ENCODE data around the gene PLXNA4.
A peak's percentile ranks its signal among the peaks of the same experiment; 100 is the strongest.

PLXNA4 gene

DNA sequence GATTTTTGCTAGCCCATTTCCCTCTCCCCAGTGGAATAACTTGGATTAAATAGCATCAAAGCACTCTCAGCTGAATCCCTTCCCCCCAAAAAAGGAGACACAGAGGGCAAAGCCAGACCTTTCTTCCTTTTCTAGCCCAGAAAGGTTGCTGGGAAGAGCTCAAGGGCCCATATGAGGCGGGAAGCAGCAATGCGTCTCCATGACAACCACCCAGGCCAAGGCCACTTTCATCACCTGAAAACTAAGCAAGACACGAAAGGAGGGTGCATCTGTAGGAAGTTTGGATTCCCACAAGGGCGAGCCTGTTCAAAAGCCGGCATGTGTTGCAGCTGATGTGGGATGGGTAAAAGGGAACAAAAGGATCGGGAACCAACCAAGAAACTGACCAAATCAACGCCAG is 229.1 kb downstream of the PLXNA4 start:
- FAIRE-seq, result no peak

DNA sequence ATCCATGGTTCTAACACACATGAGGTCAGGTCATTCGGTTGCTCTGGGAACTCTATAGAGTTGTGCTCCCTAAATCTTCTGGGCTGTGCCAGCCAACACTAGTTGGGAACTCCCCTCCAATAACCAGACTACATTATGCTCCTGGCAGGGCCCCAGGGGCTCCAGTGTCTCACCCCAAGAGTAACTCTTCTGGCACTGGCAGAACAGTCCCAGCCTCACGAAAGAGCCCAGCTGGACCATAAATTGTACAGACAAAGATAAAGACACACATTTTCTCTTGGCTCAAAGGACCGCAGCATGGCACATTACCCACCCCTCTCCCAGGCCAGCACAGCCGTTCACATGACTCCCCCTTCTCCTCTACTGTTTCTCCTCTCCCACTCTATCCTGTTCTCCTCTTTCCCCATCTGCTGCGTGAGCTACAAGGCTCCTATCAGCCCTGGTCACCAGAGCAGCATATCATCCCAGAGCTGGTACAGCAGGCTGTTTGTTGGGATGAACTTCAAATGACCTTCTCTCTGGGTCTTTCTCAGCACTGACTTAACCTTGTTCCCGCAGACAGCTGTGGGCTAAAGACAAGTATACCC is 230.6 kb downstream of the PLXNA4 start:
- FAIRE-seq, result no peak

GRCh38 chr7:132345030-132345429 is 231.2 kb downstream of the PLXNA4 start:
- FAIRE-seq, result no peak

- FAIRE-seq, result no peak
Observed at GRCh38 chr7:132343199-132343598, 233.1 kb downstream of the PLXNA4 start.

DNA sequence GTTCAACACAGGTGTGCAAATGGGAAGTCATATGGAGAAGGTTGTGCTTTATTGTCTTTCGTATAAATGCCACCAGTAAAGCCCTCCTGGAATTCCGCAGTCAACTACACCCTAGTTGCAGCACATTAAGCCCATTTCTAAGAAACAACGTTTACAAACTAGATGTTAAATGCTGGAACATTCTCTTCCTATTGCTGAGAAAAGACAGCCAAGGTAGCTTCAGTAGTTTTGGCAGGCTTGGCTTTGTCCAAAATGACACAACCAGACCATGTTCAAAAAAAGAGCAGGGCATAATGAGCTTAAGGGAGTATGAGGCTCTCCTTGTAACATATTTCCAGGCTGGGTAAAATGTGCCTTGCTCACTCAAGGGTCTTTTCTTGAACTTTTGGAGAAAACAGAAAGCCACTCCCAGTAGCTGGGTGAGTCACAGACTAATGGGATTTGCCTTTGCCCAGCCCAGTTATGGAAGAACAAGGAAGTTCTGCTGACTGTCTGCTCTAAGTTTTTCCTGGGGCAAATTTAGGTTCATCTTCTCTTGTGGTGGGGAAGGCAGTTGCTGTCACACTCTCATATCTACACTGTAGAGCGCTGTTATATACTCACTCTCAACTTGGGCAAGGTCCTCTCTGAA is 238.7 kb downstream of the PLXNA4 start:
- FAIRE-seq, result no peak

GRCh38 chr7:132336797-132337196 is 239.5 kb downstream of the PLXNA4 start:
- FAIRE-seq, result no peak

- FAIRE-seq, result no peak
Observed at GRCh38 chr7:132333301-132333700, 243.0 kb downstream of the PLXNA4 start.

DNA sequence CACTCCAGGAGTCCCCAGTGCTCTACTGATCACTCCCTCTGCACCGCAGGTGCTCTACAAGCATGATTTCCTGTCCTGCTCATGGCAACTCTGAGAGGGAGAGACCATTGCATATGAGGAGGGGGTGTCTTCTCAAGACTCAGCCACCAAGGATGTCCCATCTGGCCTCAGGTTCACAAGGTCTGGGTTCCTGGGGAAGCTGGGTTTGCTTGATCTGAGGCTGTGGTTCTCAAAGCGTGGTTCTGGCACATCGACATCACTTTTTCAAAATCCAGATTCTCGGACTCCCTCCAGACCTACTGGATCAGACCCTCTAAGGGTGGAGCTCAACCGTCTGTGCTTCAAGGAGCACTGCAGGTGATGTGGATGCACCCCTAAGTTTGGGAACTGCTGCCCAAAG is 247.5 kb downstream of the PLXNA4 start:
- FAIRE-seq, result no peak

- no peak for FAIRE-seq
Observed at GRCh38 chr7:132328047-132328620, 248.1 kb downstream of the PLXNA4 start.

DNA sequence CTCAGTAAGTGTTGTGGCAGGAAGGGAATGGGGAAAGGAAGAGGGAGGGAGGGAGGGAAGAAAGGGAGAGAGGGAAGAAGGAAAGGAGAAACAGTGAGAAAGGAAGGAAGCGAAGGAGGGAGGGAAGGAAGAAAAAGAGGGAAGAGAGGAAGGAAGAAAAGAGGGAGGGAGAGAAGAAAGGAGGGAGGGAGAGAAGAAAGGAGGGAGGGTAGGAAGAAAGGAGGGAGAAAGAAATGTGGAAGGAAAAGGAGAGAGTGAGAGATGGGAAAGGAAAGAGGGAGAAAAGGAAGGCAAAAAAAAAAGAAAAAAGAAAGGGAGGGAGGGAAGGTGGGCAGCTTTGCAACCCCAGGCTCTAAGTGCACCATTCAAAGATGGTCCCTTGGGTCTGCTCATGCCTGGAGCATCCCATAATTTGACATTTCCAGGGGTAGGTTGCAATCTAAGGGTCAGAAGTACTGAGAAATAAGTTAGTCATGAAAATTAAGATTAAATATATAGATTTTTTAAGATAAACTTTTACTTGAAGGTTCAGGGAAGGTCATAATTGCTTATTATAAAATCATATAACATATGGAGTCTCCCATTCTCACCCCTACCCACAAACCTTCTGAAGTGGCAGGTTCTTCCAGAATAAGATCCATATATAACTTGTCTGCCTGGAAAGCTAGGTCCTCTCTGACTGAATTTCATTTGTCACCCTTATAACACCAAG is 249.2 kb downstream of the PLXNA4 start:
- FAIRE-seq, result no peak

GRCh38 chr7:132322970-132323369 is 253.3 kb downstream of the PLXNA4 start:
- no peak for FAIRE-seq

- no peak for FAIRE-seq
Observed at GRCh38 chr7:132321387-132321786, 254.9 kb downstream of the PLXNA4 start.

DNA sequence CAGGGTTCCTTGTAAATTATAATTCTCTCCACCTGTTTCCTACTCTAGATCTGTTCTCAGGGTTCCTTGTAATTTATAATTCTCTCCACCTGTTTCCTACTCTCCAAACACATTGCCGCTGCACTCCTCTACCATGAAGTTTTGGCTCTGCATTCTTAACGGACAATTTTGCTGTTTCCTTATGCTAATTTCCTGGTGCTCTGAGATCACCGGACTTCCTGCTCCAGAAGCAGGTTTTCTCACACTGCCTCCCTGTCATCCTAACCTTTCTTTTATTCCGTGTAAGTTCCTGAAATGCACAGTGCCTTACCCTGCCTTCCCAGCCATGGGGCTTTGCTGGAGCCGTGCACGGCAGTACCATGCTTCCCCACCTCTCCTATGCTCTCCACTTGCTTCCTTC is 256.8 kb downstream of the PLXNA4 start:
- no peak for FAIRE-seq

- FAIRE-seq, result peak; percentile 37
Observed at GRCh38 chr7:132318352-132319318, 257.6 kb downstream of the PLXNA4 start.

DNA sequence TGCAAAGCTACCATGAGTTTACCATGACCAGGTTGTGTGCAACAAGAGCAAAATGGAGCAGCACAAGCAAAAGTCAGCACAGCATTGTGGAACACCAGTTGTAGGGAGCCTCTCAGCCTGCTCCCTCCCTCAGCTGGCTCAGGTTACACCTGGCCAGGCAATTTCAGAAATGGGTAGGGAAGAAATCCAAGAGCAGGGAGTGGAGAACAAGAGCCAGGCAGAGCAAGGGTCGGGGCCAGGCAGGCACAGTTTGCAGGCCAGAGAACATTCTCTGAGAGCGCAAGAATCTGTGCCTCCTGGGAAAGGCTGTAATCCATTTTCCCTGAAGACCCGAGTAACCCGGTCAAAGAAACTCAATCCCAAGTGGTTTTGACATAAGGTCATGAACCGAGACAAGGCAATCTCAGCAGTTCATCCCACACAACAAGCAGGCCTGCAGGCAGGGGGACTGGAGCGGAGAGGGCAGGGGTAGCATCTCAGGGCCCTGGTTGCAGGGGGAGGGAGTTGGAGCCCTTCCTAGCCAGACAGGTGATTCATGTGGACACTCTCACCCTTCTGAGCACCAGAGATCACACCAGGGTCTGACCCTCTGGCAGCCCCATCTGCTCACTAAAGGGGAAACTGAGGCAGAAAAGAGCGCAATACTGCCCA is 258.4 kb downstream of the PLXNA4 start:
- no peak for FAIRE-seq

GRCh38 chr7:132312531-132313055 is 263.7 kb downstream of the PLXNA4 start:
- FAIRE-seq, result no peak

DNA sequence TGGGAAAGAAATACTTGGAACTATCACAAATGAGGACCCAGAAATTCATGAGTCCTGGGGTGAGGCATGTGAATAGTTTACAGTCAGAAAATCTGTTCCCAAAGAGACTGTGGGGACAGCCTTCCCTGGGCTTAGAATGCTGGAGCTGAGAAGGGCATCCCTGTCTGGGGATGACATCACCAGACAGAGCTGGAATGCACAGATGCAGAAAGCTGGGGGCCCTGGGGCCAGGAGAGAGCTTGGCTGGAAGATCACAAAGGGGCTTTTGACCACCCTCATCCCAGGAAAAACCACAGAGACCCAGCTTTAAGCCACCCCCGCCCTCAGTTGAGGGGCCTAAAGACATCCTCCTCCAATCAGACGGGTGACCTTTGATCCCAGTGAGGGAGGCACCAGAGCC is 264.5 kb downstream of the PLXNA4 start:
- FAIRE-seq, result no peak

- no peak for FAIRE-seq
Observed at GRCh38 chr7:132309102-132309805, 267.0 kb downstream of the PLXNA4 start.

- FAIRE-seq, result no peak
Observed at GRCh38 chr7:132307465-132307864, 268.8 kb downstream of the PLXNA4 start.

- no peak for FAIRE-seq
Observed at GRCh38 chr7:132300599-132301277, 275.5 kb downstream of the PLXNA4 start.

GRCh38 chr7:132298790-132299189 is 277.5 kb downstream of the PLXNA4 start:
- FAIRE-seq, result no peak
